ENCODE data around the gene CBARP.

CBARP gene

GRCh38 chr19:1275976-1276627, 38.3 kb upstream of the CBARP start:
- DNase-seq (ENCODE audit: low spot score): no peak

- peak; percentile 98 for DNase-seq (ENCODE audit: low spot score)
Observed at GRCh38 chr19:1275260-1275975, 37.6 kb upstream of the CBARP start, which contains the start of gene FAM174C. Gene FAM174C, plus strand, starts transcription at chr19:1275530. Its CDS starts 20 bp downstream, at chr19:1275550.

- DNase-seq (ENCODE audit: low spot score): no peak
Observed at GRCh38 chr19:1274852-1275259, 37.1 kb upstream of the CBARP start.

- DNase-seq (ENCODE audit: low spot score): no peak
Observed at GRCh38 chr19:1274081-1274851, 36.5 kb upstream of the CBARP start.

GRCh38 chr19:1273263-1274041, 35.6 kb upstream of the CBARP start:
- DNase-seq (ENCODE audit: low spot score): no peak

- DNase-seq (ENCODE audit: low spot score): peak; percentile 57
Observed at GRCh38 chr19:1272423-1273262, 34.8 kb upstream of the CBARP start.

GRCh38 chr19:1271528-1272422, 34.0 kb upstream of the CBARP start:
- DNase-seq (ENCODE audit: low spot score): no peak

GRCh38 chr19:1270854-1271527, 33.2 kb upstream of the CBARP start:
- DNase-seq (ENCODE audit: low spot score): no peak

GRCh38 chr19:1270213-1270853, 32.5 kb upstream of the CBARP start:
- DNase-seq (ENCODE audit: low spot score): no peak

- DNase-seq (ENCODE audit: low spot score): peak; percentile 86
Observed at GRCh38 chr19:1269478-1270212, 31.8 kb upstream of the CBARP start.

GRCh38 chr19:1269065-1269477, 31.3 kb upstream of the CBARP start, which contains the start of gene CIRBP:
Gene CIRBP, plus strand, starts transcription at chr19:1269332. Its CDS starts 1,602 bp downstream, at chr19:1270934.
- DNase-seq (ENCODE audit: low spot score): peak; percentile 100

GRCh38 chr19:1268226-1269064, 30.6 kb upstream of the CBARP start:
- no peak for DNase-seq (ENCODE audit: low spot score)

GRCh38 chr19:1267477-1268225, 29.8 kb upstream of the CBARP start:
- no peak for DNase-seq (ENCODE audit: low spot score)

GRCh38 chr19:1266916-1267476, 29.2 kb upstream of the CBARP start:
- DNase-seq (ENCODE audit: low spot score): no peak

GRCh38 chr19:1266129-1266915, 28.5 kb upstream of the CBARP start:
- peak; percentile 82 for DNase-seq (ENCODE audit: low spot score)

Data from Ammon's horn (tissue), 1 donor.